Smooth muscle cell of the umbilical artery (primary cell): ENCODE measurements around the gene HTN1. TPM values are rescaled to one million over a fixed set of nuclear protein-coding genes. Genes with fewer than 3 reads are reported as not detected.

Source experiments
- total RNA-seq: library from RNA; depleted of rRNA; stranded (reverse); fragments of >200 nt; gene quantifications from 2 replicates; pipeline ENCODE4 v1.2.3, GENCODE V29; 2014

The HTN1 gene
- not detected in 2 replicates for total RNA-seq

DNA sequence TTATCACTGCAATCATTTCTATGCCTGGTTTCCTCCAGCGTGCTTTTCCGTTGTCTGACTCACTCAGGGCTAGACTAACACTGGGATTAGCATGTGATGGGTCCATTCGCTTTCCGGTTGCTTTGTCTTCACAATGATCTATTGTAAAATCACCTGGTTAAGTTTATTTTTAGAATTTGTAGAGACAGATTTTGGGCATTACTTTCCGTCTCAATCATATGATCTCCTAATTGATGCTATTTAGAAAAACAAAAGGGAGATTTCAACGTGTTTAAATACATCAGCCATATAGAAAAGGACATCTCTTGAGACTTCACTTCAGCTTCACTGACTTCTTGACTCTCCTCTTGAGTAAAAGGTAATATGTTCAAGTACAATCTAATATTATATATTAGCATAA lies at the start of gene HTN1:
HTN1 (plus strand) TSS at position 301 of the 400 bp plus-strand sequence. CDS start 2,639 bp downstream, outside the sequence.

DNA sequence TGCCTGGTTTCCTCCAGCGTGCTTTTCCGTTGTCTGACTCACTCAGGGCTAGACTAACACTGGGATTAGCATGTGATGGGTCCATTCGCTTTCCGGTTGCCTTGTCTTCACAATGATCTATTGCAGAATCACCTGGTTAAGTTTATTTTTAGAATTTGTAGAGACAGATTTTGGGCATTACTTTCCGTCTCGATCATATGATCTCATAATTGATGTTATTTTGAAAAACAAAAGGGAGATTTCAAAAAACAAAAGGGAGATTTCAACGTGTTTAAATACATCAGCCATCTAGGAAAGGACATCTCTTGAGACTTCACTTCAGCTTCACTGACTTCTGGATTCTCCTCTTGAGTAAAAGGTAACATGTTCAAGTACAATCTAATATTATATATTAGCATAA lies 22.1 kb upstream of the HTN1 start, which contains the start of gene HTN3:
HTN3 (plus strand) TSS at position 301 of the 400 bp plus-strand sequence. CDS start 2,282 bp downstream, outside the sequence.

Other genes starting within 250 kb of the HTN1 start
- gene SULT1E1, start 190.3 kb upstream of the HTN1 start, total RNA-seq: 7.5 and 9.2 TPM in 2 replicates
- gene CSN1S1, start 119.4 kb upstream of the HTN1 start, total RNA-seq: not detected in 2 replicates
- gene CSN2, start 84.7 kb upstream of the HTN1 start, total RNA-seq: not detected in 2 replicates
- not detected in 2 replicates for gene STATH, start 54.5 kb upstream of the HTN1 start, total RNA-seq
- not detected in 2 replicates for gene HTN3, start 22.0 kb upstream of the HTN1 start, total RNA-seq
- not detected in 2 replicates for gene PRR27, start 103.8 kb downstream of the HTN1 start, total RNA-seq
- gene ODAM, start 145.3 kb downstream of the HTN1 start, total RNA-seq: 0.42 TPM in 1 of 2 replicates, not detected in the other
- 0.59 TPM in 1 of 2 replicates, not detected in the other for gene FDCSP, start 175.7 kb downstream of the HTN1 start, total RNA-seq
- gene CSN3, start 192.2 kb downstream of the HTN1 start, total RNA-seq: not detected in 2 replicates